K562 treated with DMSO at 1 percent for 12 hours (cell line): Measurements from ENCODE around the gene TDP2. TPM values are rescaled to one million over a fixed set of nuclear protein-coding genes. Genes with fewer than 3 reads are reported as not detected.

Source experiments
- total RNA-seq: library from RNA; unstranded; fragments of 300-600 nt; gene quantifications from 2 replicates; pipeline ENCODE4 v1.2.3, GENCODE V29; 2022; ENCODE audit not compliant: insufficient read depth

TDP2 gene, protein sequence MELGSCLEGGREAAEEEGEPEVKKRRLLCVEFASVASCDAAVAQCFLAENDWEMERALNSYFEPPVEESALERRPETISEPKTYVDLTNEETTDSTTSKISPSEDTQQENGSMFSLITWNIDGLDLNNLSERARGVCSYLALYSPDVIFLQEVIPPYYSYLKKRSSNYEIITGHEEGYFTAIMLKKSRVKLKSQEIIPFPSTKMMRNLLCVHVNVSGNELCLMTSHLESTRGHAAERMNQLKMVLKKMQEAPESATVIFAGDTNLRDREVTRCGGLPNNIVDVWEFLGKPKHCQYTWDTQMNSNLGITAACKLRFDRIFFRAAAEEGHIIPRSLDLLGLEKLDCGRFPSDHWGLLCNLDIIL
- 24.9 and 49.0 TPM in 2 replicates for total RNA-seq

DNA sequence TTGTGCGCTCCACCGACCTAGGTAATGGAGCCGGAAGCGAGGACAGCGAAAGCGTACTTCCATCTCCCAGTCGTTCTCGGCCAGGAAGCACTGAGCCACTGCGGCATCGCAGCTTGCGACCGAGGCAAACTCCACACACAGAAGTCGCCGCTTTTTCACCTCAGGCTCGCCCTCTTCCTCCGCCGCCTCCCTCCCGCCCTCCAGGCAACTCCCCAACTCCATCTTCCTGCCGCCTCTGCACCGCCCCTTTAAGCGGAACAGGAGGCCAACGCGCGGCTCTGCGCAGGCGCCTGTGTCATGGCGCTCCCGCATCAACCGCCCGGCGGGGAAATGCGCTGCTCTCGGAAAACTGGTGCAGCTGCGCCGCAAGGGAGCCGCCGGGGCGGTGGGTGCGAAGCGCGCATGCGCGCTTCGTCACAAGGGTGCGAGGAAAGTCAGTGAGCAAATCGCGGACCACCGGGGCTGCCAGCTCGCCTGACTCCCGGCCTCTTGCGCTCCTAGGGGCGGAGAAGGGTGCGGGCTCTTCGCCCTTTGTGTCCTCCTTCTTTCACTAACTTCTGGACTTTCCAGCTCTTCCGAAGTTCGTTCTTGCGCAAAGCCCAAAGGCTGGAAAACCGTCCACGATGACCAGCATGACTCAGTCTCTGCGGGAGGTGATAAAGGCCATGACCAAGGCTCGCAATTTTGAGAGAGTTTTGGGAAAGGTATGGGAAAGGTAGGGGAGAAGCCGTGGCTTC, at the start of gene TDP2, which contains the start of gene ACOT13:
Gene TDP2, minus strand, starts transcription at position 259 of the 737 bp plus-strand sequence. Its CDS starts 37 bp downstream, at position 222.
Gene ACOT13, plus strand, starts transcription at position 437 of the 737 bp plus-strand sequence. Its CDS starts 187 bp downstream, at position 624.

Other genes with a start within 250 kb of the TDP2 start
- gene GPLD1, start 177.3 kb downstream of the TDP2 start, total RNA-seq, result 0.84 TPM in 1 of 2 replicates, not detected in the other
- gene ALDH5A1, start 171.9 kb downstream of the TDP2 start, total RNA-seq, result 4.1 and 13.9 TPM in 2 replicates
- 0.11 and 0.14 TPM in 2 replicates for gene KIAA0319, start 20.7 kb downstream of the TDP2 start, total RNA-seq
- 13.6 and 25.1 TPM in 2 replicates for gene ACOT13, start 178 bp upstream of the TDP2 start, total RNA-seq
- gene C6orf62, start 52.3 kb upstream of the TDP2 start, total RNA-seq, result 35.7 and 76.1 TPM in 2 replicates
- gene GMNN, start 108.0 kb upstream of the TDP2 start, total RNA-seq, result 122 and 155 TPM in 2 replicates
- gene ARMH2, start 132.0 kb upstream of the TDP2 start, total RNA-seq, result not detected in 2 replicates